HG03521 (cell line): ENCODE results near the gene TAAR1.
"Not testable (repeated sequence)": the region's sequence is repeated elsewhere in the genome, so short reads cannot be mapped to it uniquely, and the experiment has no call there.

Experiments used
- ATAC-seq: cut with Tn5 transposase; IDR thresholded peaks from one replicate; pipeline ENCODE4 v1.9.1; 2021; ENCODE audit warnings: mild to moderate bottlenecking, moderate library complexity; ENCODE audit not compliant: unreplicated experiment

Gene TAAR1

GRCh38 chr6:132659082-132659481 is at the start of gene TAAR1:
Gene TAAR1, minus strand, starts transcription at chr6:132659182. Its CDS starts 13,179 bp downstream, at chr6:132646003.
- ATAC-seq = no peak

GRCh38 chr6:132708771-132709170 is 49.8 kb upstream of the TAAR1 start:
- no peak for ATAC-seq

- ATAC-seq = no peak
Observed at GRCh38 chr6:132708002-132708401, 49.0 kb upstream of the TAAR1 start.

GRCh38 chr6:132706756-132707155 is 47.8 kb upstream of the TAAR1 start:
- not testable (repeated sequence) for ATAC-seq

- no peak for ATAC-seq
Observed at GRCh38 chr6:132703936-132704335, 45.0 kb upstream of the TAAR1 start.

GRCh38 chr6:132698608-132699007 is 39.6 kb upstream of the TAAR1 start:
- peak; percentile 75 for ATAC-seq

- no peak for ATAC-seq
Observed at GRCh38 chr6:132695773-132696172, 36.8 kb upstream of the TAAR1 start.

GRCh38 chr6:132693478-132693877 is 34.5 kb upstream of the TAAR1 start:
- no peak for ATAC-seq

GRCh38 chr6:132690678-132691077 is 31.7 kb upstream of the TAAR1 start:
- no peak for ATAC-seq

GRCh38 chr6:132687306-132687705 is 28.3 kb upstream of the TAAR1 start:
- no peak for ATAC-seq

GRCh38 chr6:132686531-132686930 is 27.5 kb upstream of the TAAR1 start:
- ATAC-seq = no peak

- ATAC-seq = no peak
Observed at GRCh38 chr6:132685009-132685408, 26.0 kb upstream of the TAAR1 start.

- no peak for ATAC-seq
Observed at GRCh38 chr6:132684272-132684671, 25.3 kb upstream of the TAAR1 start.

GRCh38 chr6:132683543-132683942 is 24.6 kb upstream of the TAAR1 start:
- no peak for ATAC-seq

GRCh38 chr6:132679094-132679493 is 20.1 kb upstream of the TAAR1 start:
- ATAC-seq = not testable (repeated sequence)

GRCh38 chr6:132675749-132676148 is 16.8 kb upstream of the TAAR1 start:
- ATAC-seq = no peak

- ATAC-seq = no peak
Observed at GRCh38 chr6:132675002-132675401, 16.0 kb upstream of the TAAR1 start.

- no peak for ATAC-seq
Observed at GRCh38 chr6:132673376-132674094, 14.6 kb upstream of the TAAR1 start.

GRCh38 chr6:132671295-132671694 is 12.3 kb upstream of the TAAR1 start:
- no peak for ATAC-seq

GRCh38 chr6:132669690-132670291 is 10.8 kb upstream of the TAAR1 start:
- no peak for ATAC-seq

GRCh38 chr6:132666118-132666517 is 7.1 kb upstream of the TAAR1 start:
- no peak for ATAC-seq

GRCh38 chr6:132664309-132665034 is 5.5 kb upstream of the TAAR1 start:
- ATAC-seq = no peak
